ENCODE results near the gene KCNN4.
"Not testable (repeated sequence)": the region's sequence is repeated elsewhere in the genome, so short reads cannot be mapped to it uniquely, and the experiment has no call there.

The KCNN4 gene

GRCh38 chr19:43780706-43781525, at the start of gene KCNN4:
KCNN4 (minus strand) TSS chr19:43780973; CDS start chr19:43780861, 112 bp downstream.
- DNase-seq (ENCODE audit: extremely low read depth, insufficient read length), result peak; percentile 82
- Histone ChIP-seq H3K4me3 (replicated peaks; ENCODE audit: low read depth, low read length) (peak within 1 kb of the TSS; percentile 87), H3K27me3 (replicated peaks; ENCODE audit: control insufficient read depth, insufficient read depth, low read length) (no peaks in the 10 kb centered on the region), H3K36me3 (ENCODE audit: control insufficient read depth, insufficient read depth, low read length) (no peaks in the 10 kb centered on the region)
- TF ChIP-seq, protein P1, sequence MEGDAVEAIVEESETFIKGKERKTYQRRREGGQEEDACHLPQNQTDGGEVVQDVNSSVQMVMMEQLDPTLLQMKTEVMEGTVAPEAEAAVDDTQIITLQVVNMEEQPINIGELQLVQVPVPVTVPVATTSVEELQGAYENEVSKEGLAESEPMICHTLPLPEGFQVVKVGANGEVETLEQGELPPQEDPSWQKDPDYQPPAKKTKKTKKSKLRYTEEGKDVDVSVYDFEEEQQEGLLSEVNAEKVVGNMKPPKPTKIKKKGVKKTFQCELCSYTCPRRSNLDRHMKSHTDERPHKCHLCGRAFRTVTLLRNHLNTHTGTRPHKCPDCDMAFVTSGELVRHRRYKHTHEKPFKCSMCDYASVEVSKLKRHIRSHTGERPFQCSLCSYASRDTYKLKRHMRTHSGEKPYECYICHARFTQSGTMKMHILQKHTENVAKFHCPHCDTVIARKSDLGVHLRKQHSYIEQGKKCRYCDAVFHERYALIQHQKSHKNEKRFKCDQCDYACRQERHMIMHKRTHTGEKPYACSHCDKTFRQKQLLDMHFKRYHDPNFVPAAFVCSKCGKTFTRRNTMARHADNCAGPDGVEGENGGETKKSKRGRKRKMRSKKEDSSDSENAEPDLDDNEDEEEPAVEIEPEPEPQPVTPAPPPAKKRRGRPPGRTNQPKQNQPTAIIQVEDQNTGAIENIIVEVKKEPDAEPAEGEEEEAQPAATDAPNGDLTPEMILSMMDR (IDR thresholded peaks at IDR 0.05; ENCODE audit: insufficient read depth, low read length, poor library complexity, severe bottlenecking), result no peak

GRCh38 chr19:43826787-43827754, 46.3 kb upstream of the KCNN4 start, which contains the start of gene ZNF283:
ZNF283 (plus strand) TSS chr19:43827321; CDS start chr19:43833505, 6,184 bp downstream.
- peak within 1 kb of the TSS; percentile 81 for H3K4me3 ChIP-seq (replicated peaks; ENCODE audit: low read depth, low read length)
- no peaks in the 10 kb centered on the region for H3K27me3 ChIP-seq (replicated peaks; ENCODE audit: control insufficient read depth, insufficient read depth, low read length)
- no peaks in the 10 kb centered on the region for H3K36me3 ChIP-seq (ENCODE audit: control insufficient read depth, insufficient read depth, low read length)
- DNase-seq (ENCODE audit: extremely low read depth, insufficient read length), result peak; percentile 70
- TF ChIP-seq, protein P1 (IDR thresholded peaks at IDR 0.05; ENCODE audit: insufficient read depth, low read length, poor library complexity, severe bottlenecking), result no peak

GRCh38 chr19:43824572-43824971, 43.8 kb upstream of the KCNN4 start:
- not testable (repeated sequence) for H3K4me3 ChIP-seq (replicated peaks; ENCODE audit: low read depth, low read length); H3K27me3 ChIP-seq (replicated peaks; ENCODE audit: control insufficient read depth, insufficient read depth, low read length); H3K36me3 ChIP-seq (ENCODE audit: control insufficient read depth, insufficient read depth, low read length); DNase-seq (ENCODE audit: extremely low read depth, insufficient read length)

DNA sequence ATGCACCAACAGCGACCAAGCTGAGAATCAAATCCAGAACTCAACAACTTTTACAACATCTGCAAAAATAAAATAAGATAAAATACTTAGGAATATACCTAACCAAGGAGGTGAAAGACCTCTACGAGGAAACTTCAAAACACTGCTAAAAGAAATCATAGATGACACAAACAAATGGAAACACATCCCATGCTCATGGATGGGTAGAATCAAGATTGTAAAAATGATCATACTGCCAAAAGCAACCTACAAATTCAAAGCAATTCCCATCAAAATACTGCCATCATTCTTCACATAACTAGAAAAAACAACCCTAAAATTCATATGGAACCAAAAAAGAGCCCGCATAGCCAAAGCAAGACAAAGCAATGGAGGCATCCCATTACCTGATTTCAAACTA, 43.1 kb upstream of the KCNN4 start:
- not testable (repeated sequence) for H3K36me3 ChIP-seq (ENCODE audit: control insufficient read depth, insufficient read depth, low read length)

GRCh38 chr19:43820884-43821215, 40.1 kb upstream of the KCNN4 start:
- H3K27me3 ChIP-seq (replicated peaks; ENCODE audit: control insufficient read depth, insufficient read depth, low read length), result no peaks in the 10 kb centered on the region
- TF ChIP-seq, protein P1 (IDR thresholded peaks at IDR 0.05; ENCODE audit: insufficient read depth, low read length, poor library complexity, severe bottlenecking), result no peak
- no peaks in the 10 kb centered on the region for H3K36me3 ChIP-seq (ENCODE audit: control insufficient read depth, insufficient read depth, low read length)
- peak overlapping the region; percentile 46 for H3K4me3 ChIP-seq (replicated peaks; ENCODE audit: low read depth, low read length)
- DNase-seq (ENCODE audit: extremely low read depth, insufficient read length), result no peak

More for the DNA sequence above, 43.1 kb upstream of the KCNN4 start:
- not testable (repeated sequence) for H3K4me3 ChIP-seq (replicated peaks; ENCODE audit: low read depth, low read length); DNase-seq (ENCODE audit: extremely low read depth, insufficient read length); H3K27me3 ChIP-seq (replicated peaks; ENCODE audit: control insufficient read depth, insufficient read depth, low read length)

- peak overlapping the region; percentile 46 for H3K4me3 ChIP-seq (replicated peaks; ENCODE audit: low read depth, low read length)
These were observed 39.5 kb upstream of the KCNN4 start for GRCh38 chr19:43820098-43820883.

More at GRCh38 chr19:43820098-43820883, 39.5 kb upstream of the KCNN4 start:
- TF ChIP-seq, protein P1 (IDR thresholded peaks at IDR 0.05; ENCODE audit: insufficient read depth, low read length, poor library complexity, severe bottlenecking), result no peak
- H3K36me3 ChIP-seq (ENCODE audit: control insufficient read depth, insufficient read depth, low read length), result no peaks in the 10 kb centered on the region
- H3K27me3 ChIP-seq (replicated peaks; ENCODE audit: control insufficient read depth, insufficient read depth, low read length), result no peaks in the 10 kb centered on the region
- no peak for DNase-seq (ENCODE audit: extremely low read depth, insufficient read length)
